ENCODE results near the gene CD58.

The CD58 gene

GRCh38 chr1:116487583-116487982 lies 83.2 kb downstream of the CD58 start:
- no peak for TF ChIP-seq EZH2phosphoT487 (conservative IDR thresholded peaks at IDR 0.05; ENCODE audit: low read length)
- no peak for TF ChIP-seq CTCF (IDR thresholded peaks at IDR 0.05; ENCODE audit: insufficient read depth, low read length, poor library complexity, severe bottlenecking)
- Histone ChIP-seq H3K4me2 (ENCODE audit: low read depth, low read length, poor library complexity, severe bottlenecking) (no peak overlapping the region), H3K4me3 (ENCODE audit: insufficient read depth, low read length, poor library complexity, severe bottlenecking) (no peak overlapping the region), H3K79me2 (ENCODE audit: insufficient read depth, low read length) (no peaks in the 10 kb centered on the region), H3K36me3 (ENCODE audit: low read length) (no peaks in the 10 kb centered on the region), H4K20me1 (ENCODE audit: low read depth, low read length) (no peaks in the 10 kb centered on the region), H3F3A (ENCODE audit: insufficient read depth) (no peaks in the 10 kb centered on the region), H3K9me2 (replicated peaks; ENCODE audit: insufficient read depth, low read length) (no peaks in the 10 kb centered on the region), H2AFZ (ENCODE audit: low read depth, low read length, severe bottlenecking) (no peak overlapping the region), H3K9me3 (ENCODE audit: insufficient read depth, low read length) (no peaks in the 10 kb centered on the region), H3K27ac (ENCODE audit: low read depth, low read length) (no peak overlapping the region), H3K9ac (ENCODE audit: low read length) (no peak overlapping the region), H3K27me3 (ENCODE audit: low read length) (no peaks in the 10 kb centered on the region)

GRCh38 chr1:116487031-116487430 lies 83.8 kb downstream of the CD58 start:
- H3K9ac ChIP-seq (ENCODE audit: low read length), result no peak overlapping the region
- H3K36me3 ChIP-seq (ENCODE audit: low read length), result no peaks in the 10 kb centered on the region
- H3K9me3 ChIP-seq (ENCODE audit: insufficient read depth, low read length), result no peaks in the 10 kb centered on the region
- H3K79me2 ChIP-seq (ENCODE audit: insufficient read depth, low read length), result no peaks in the 10 kb centered on the region
- H3K4me3 ChIP-seq (ENCODE audit: insufficient read depth, low read length, poor library complexity, severe bottlenecking), result no peak overlapping the region
- H4K20me1 ChIP-seq (ENCODE audit: low read depth, low read length), result no peaks in the 10 kb centered on the region
- no peaks in the 10 kb centered on the region for H3K27me3 ChIP-seq (ENCODE audit: low read length)
- no peaks in the 10 kb centered on the region for H3K9me2 ChIP-seq (replicated peaks; ENCODE audit: insufficient read depth, low read length)
- TF ChIP-seq CTCF (IDR thresholded peaks at IDR 0.05; ENCODE audit: insufficient read depth, low read length, poor library complexity, severe bottlenecking), result no peak
- TF ChIP-seq EZH2phosphoT487 (conservative IDR thresholded peaks at IDR 0.05; ENCODE audit: low read length), result no peak
- no peak overlapping the region for H2AFZ ChIP-seq (ENCODE audit: low read depth, low read length, severe bottlenecking)
- no peak overlapping the region for H3K27ac ChIP-seq (ENCODE audit: low read depth, low read length)
- H3K4me2 ChIP-seq (ENCODE audit: low read depth, low read length, poor library complexity, severe bottlenecking), result no peak overlapping the region
- no peaks in the 10 kb centered on the region for H3F3A ChIP-seq (ENCODE audit: insufficient read depth)

GRCh38 chr1:116486424-116486823 lies 84.4 kb downstream of the CD58 start:
- Histone ChIP-seq H3K27me3 (ENCODE audit: low read length) (no peaks in the 10 kb centered on the region), H4K20me1 (ENCODE audit: low read depth, low read length) (no peaks in the 10 kb centered on the region), H3K9me3 (ENCODE audit: insufficient read depth, low read length) (no peaks in the 10 kb centered on the region), H3K27ac (ENCODE audit: low read depth, low read length) (no peak overlapping the region), H3K4me3 (ENCODE audit: insufficient read depth, low read length, poor library complexity, severe bottlenecking) (no peak overlapping the region), H3F3A (ENCODE audit: insufficient read depth) (no peaks in the 10 kb centered on the region), H3K4me2 (ENCODE audit: low read depth, low read length, poor library complexity, severe bottlenecking) (no peak overlapping the region), H3K9me2 (replicated peaks; ENCODE audit: insufficient read depth, low read length) (no peaks in the 10 kb centered on the region), H2AFZ (ENCODE audit: low read depth, low read length, severe bottlenecking) (no peak overlapping the region), H3K79me2 (ENCODE audit: insufficient read depth, low read length) (no peaks in the 10 kb centered on the region), H3K36me3 (ENCODE audit: low read length) (no peaks in the 10 kb centered on the region), H3K9ac (ENCODE audit: low read length) (no peak overlapping the region)
- TF ChIP-seq EZH2phosphoT487 (conservative IDR thresholded peaks at IDR 0.05; ENCODE audit: low read length) (no peak), CTCF (IDR thresholded peaks at IDR 0.05; ENCODE audit: insufficient read depth, low read length, poor library complexity, severe bottlenecking) (no peak)
